PFSK-1 (cell line): Measurements from ENCODE around the gene CALML3.

Experiments used
- FOXP2 ChIP-seq: optimal IDR thresholded peaks from 2 replicates; pipeline ENCODE3; 2011; ENCODE audit warnings: borderline replicate concordance, control low read depth, inconsistent platforms; ENCODE audit not compliant: insufficient read depth; ENCODE audit errors: extremely low read length, extremely low read depth
- POLR2AphosphoS5 ChIP-seq: IDR thresholded peaks from 2 replicates; pipeline ENCODE4 v1.6.1; 2012; ENCODE audit warnings: low read depth, mild to moderate bottlenecking, control low read depth, low read length, moderate library complexity
- REST ChIP-seq, 2 experiments: IDR thresholded peaks; 2 replicates each; pipeline versions ENCODE4 v1.6.1 to v1.8.0; 2011 to 2012; ENCODE audit warnings: low read depth in 2 of 2, low read length in 2 of 2, control low read depth in 1 of 2, inconsistent platforms in 1 of 2, mild to moderate bottlenecking in 1 of 2, moderate library complexity in 1 of 2; ENCODE audit not compliant: insufficient read depth in 1 of 2

- TF ChIP-seq POLR2AphosphoS5 (no peak), FOXP2 (peak; percentile 86), REST (IDR thresholded peaks at IDR 0.05; ENCODE audit: insufficient read depth in 1 of 2, low read depth in 2 of 2, low read length in 2 of 2) (no peak)
Observed at GRCh38 chr10:5545778-5546710, 21.3 kb downstream of the CALML3 start.
